ENCODE measurements around the gene NGEF.

The NGEF gene

GRCh38 chr2:232829988-232830387 is 183.1 kb downstream of the NGEF start:
- DNase-seq = no peak
- Histone ChIP-seq H3K27me3 (ENCODE audit: insufficient read depth, low read length, poor library complexity) (no peaks in the 10 kb centered on the region), H3K4me3 (ENCODE audit: low read depth in 1 of 2, low read length in 2 of 2) (no peak overlapping the region), H3K27ac (ENCODE audit: low read length) (no peak overlapping the region), H3K36me3 (ENCODE audit: insufficient read depth, low read length) (peaks cover 66% of the 10 kb centered on the region), H2AFZ (ENCODE audit: low read depth, low read length) (no peak overlapping the region), H3K9ac (ENCODE audit: low read depth, low read length) (no peak overlapping the region), H4K20me1 (ENCODE audit: insufficient read depth, low read length) (no peaks in the 10 kb centered on the region), H3K9me3 (ENCODE audit: insufficient read depth, low read length, severe bottlenecking) (no peaks in the 10 kb centered on the region), H3K4me1 (ENCODE audit: insufficient read depth, low read length) (no peaks in the 10 kb centered on the region), H3K4me2 (ENCODE audit: insufficient read depth, low read length) (no peak overlapping the region), H3K79me2 (ENCODE audit: insufficient read depth, low read length) (peaks cover 3% of the 10 kb centered on the region; the same call in 1 of the 2 replicates)
- TF ChIP-seq, protein P1, sequence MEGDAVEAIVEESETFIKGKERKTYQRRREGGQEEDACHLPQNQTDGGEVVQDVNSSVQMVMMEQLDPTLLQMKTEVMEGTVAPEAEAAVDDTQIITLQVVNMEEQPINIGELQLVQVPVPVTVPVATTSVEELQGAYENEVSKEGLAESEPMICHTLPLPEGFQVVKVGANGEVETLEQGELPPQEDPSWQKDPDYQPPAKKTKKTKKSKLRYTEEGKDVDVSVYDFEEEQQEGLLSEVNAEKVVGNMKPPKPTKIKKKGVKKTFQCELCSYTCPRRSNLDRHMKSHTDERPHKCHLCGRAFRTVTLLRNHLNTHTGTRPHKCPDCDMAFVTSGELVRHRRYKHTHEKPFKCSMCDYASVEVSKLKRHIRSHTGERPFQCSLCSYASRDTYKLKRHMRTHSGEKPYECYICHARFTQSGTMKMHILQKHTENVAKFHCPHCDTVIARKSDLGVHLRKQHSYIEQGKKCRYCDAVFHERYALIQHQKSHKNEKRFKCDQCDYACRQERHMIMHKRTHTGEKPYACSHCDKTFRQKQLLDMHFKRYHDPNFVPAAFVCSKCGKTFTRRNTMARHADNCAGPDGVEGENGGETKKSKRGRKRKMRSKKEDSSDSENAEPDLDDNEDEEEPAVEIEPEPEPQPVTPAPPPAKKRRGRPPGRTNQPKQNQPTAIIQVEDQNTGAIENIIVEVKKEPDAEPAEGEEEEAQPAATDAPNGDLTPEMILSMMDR (IDR thresholded peaks at IDR 0.05; ENCODE audit: borderline replicate concordance, extremely low read depth, low read length, poor library complexity, severe bottlenecking) = no peak
- no peak for TF ChIP-seq EZH2 (IDR thresholded peaks at IDR 0.05; ENCODE audit: borderline replicate concordance, low read depth, low read length, severe bottlenecking)
- no peak for ATAC-seq (ENCODE audit: insufficient read depth, low read depth)
